ENCODE results near the gene PRKCQ.

PRKCQ gene

DNA sequence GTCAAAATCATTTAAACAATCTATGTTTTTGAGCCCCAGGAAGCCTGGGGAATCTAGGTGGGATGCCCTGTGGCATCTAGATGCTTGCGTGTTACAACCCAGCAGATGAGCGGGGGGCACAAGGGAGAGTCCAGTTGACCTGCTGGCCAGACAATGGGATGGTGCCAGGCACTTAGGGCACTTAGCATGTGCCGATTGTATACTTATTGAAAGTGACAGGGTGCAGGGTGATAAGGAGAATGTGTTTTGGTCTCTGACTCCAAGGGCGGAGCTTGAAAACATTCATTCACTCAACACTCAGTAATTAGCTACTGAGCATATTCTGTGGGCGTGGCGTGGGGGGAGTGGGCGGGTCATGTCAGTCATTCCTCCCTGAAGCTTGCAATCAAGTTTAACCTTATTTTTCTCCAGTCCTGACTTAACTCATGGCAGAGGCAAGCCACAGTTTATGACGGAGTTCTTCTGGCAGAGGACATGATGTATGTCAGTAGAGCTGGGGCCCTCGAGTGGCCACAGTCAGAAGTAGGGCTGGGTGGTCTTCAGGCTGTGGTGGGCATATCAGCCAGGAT, 115.1 kb downstream of the PRKCQ start:
- no peak overlapping the region for H3K4me3 ChIP-seq (ENCODE audit: low read depth, low read length)
- TF ChIP-seq, protein P1, sequence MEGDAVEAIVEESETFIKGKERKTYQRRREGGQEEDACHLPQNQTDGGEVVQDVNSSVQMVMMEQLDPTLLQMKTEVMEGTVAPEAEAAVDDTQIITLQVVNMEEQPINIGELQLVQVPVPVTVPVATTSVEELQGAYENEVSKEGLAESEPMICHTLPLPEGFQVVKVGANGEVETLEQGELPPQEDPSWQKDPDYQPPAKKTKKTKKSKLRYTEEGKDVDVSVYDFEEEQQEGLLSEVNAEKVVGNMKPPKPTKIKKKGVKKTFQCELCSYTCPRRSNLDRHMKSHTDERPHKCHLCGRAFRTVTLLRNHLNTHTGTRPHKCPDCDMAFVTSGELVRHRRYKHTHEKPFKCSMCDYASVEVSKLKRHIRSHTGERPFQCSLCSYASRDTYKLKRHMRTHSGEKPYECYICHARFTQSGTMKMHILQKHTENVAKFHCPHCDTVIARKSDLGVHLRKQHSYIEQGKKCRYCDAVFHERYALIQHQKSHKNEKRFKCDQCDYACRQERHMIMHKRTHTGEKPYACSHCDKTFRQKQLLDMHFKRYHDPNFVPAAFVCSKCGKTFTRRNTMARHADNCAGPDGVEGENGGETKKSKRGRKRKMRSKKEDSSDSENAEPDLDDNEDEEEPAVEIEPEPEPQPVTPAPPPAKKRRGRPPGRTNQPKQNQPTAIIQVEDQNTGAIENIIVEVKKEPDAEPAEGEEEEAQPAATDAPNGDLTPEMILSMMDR (IDR thresholded peaks at IDR 0.05; ENCODE audit: low read depth, low read length): no peak
- no peak overlapping the region for H3K27ac ChIP-seq
- H3K9me3 ChIP-seq (ENCODE audit: severe bottlenecking): no peaks in the 10 kb centered on the region
- H3K36me3 ChIP-seq: no peaks in the 10 kb centered on the region
- DNase-seq: no peak
- H3K27me3 ChIP-seq (ENCODE audit: insufficient read depth, low read depth, severe bottlenecking): no peaks in the 10 kb centered on the region

DNA sequence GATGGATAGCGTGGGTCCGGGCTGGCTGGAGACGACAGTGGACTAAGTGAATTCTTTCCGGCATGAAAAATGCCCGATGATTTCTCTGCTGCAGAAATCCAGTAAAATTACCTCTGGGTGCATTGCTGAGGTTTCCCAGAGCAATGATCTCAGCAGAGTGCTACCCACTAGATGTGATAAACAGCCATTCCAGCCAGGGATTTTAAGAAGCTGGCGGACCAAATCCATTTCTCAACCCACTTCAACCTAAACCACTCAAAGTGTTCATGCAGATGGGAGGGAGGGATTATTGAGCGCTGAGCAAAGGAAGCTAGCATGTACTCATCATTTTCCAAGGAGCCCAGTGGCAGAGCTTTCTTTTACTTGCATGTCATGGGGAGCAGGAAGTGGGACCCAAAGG, 116.7 kb downstream of the PRKCQ start:
- no peaks in the 10 kb centered on the region for H3K36me3 ChIP-seq
- H3K4me3 ChIP-seq (ENCODE audit: low read depth, low read length): no peak overlapping the region
- TF ChIP-seq, protein P1 (IDR thresholded peaks at IDR 0.05; ENCODE audit: low read depth, low read length): no peak
- no peak for DNase-seq
- no peaks in the 10 kb centered on the region for H3K27me3 ChIP-seq (ENCODE audit: insufficient read depth, low read depth, severe bottlenecking)
- no peak overlapping the region for H3K27ac ChIP-seq
- no peaks in the 10 kb centered on the region for H3K9me3 ChIP-seq (ENCODE audit: severe bottlenecking)

DNA sequence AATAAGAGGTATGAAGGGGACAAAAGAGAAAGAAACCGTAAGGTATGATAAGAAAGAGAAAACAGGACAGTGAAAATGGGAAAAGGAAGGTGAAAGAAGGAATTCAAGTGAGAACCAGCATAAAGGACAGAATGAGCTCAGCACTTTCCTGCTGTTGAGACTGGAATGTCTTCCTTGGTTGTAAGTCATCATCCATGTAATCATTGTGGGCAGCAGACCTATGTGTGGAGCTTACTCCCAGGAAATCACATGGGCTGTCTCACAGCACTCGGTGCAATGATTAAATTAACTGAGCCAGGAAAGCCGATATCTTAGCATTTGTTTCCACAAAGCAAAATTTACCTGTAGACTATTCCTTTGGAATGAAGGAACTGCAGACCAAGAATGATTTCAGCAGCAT, 118.1 kb downstream of the PRKCQ start:
- TF ChIP-seq, protein P1 (IDR thresholded peaks at IDR 0.05; ENCODE audit: low read depth, low read length): no peak
- no peak overlapping the region for H3K4me3 ChIP-seq (ENCODE audit: low read depth, low read length)
- no peak for DNase-seq
- H3K27me3 ChIP-seq (ENCODE audit: insufficient read depth, low read depth, severe bottlenecking): no peaks in the 10 kb centered on the region
- no peaks in the 10 kb centered on the region for H3K9me3 ChIP-seq (ENCODE audit: severe bottlenecking)
- no peaks in the 10 kb centered on the region for H3K36me3 ChIP-seq
- H3K27ac ChIP-seq: no peak overlapping the region

DNA sequence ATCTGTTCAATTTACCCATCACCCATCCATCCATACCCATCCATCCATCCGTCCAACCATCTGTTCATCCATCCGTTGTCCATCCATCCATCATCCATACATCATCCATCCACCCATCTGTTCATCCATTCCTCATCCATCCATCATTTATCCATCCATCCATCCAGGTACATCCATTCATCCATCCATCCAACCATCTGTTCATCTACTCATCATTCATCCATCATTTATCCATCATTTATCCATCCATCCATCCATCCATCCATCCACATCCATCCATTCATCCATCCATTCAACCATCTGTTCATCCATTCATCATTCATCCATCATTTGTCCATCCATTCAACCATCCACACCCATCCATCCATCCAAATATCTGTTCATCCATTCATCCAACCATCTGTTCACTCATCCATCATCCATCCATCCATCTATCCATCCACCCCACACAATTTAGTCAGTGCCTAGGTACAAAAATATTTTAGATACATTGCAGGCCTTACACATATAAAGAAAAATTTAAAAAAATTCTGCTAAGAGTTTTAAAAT, 119.1 kb downstream of the PRKCQ start:
- TF ChIP-seq, protein P1 (IDR thresholded peaks at IDR 0.05; ENCODE audit: low read depth, low read length): no peak
- H3K27me3 ChIP-seq (ENCODE audit: insufficient read depth, low read depth, severe bottlenecking): no peaks in the 10 kb centered on the region
- H3K4me3 ChIP-seq (ENCODE audit: low read depth, low read length): no peak overlapping the region
- H3K27ac ChIP-seq: no peak overlapping the region
- H3K36me3 ChIP-seq: no peaks in the 10 kb centered on the region
- H3K9me3 ChIP-seq (ENCODE audit: severe bottlenecking): no peaks in the 10 kb centered on the region
- DNase-seq: no peak

DNA sequence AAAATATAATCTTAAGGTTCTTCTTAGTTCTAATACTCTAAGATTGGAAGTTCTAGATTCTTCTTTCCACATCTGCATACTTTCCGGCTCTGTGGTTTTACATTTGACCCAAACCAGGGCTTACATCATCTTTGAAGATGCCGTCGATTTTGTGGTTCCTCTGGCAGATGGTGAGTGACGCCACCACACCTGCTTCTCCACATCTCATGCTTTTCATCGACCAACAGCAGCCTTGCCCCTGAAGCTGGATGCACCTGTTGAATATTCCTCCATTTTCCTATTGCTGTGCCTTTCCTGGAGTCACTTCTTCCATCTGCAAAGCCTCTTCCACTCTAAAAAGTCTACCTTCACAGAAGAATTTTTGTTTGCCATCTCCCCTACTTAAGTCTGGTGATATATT, 121.3 kb downstream of the PRKCQ start:
- H3K27ac ChIP-seq: no peak overlapping the region
- H3K9me3 ChIP-seq (ENCODE audit: severe bottlenecking): no peaks in the 10 kb centered on the region
- H3K4me3 ChIP-seq (ENCODE audit: low read depth, low read length): no peak overlapping the region
- no peaks in the 10 kb centered on the region for H3K27me3 ChIP-seq (ENCODE audit: insufficient read depth, low read depth, severe bottlenecking)
- H3K36me3 ChIP-seq: no peaks in the 10 kb centered on the region
- TF ChIP-seq, protein P1 (IDR thresholded peaks at IDR 0.05; ENCODE audit: low read depth, low read length): no peak
- DNase-seq: no peak

DNA sequence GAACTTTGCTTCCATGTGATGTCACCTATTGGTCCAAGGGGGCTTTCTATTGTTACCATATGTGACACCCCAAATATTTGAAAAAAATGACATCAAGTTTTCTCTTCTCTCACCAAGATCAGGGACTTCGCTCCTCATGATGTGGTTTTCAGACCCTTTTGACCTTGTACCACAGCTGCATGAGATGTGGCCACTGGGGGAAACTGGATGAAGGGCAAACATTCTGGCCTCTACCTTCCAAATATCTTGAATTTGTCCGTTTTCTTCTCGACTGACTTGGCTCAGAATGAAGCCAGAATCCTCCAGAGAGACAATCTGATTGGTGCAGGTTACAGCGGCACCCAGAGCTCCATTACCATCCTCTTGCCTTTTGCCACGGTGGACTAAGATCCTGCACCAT, 122.7 kb downstream of the PRKCQ start:
- Histone ChIP-seq H3K36me3 (no peaks in the 10 kb centered on the region), H3K4me3 (ENCODE audit: low read depth, low read length) (no peak overlapping the region), H3K9me3 (ENCODE audit: severe bottlenecking) (no peaks in the 10 kb centered on the region), H3K27me3 (ENCODE audit: insufficient read depth, low read depth, severe bottlenecking) (no peaks in the 10 kb centered on the region), H3K27ac (no peak overlapping the region)
- DNase-seq: no peak
- TF ChIP-seq, protein P1 (IDR thresholded peaks at IDR 0.05; ENCODE audit: low read depth, low read length): no peak

All from WERI-Rb-1 (cell line).